Measurements from ENCODE around the gene PPM1J.
A peak's percentile ranks its signal among the peaks of the same experiment; 100 is the strongest.

The PPM1J gene

DNA sequence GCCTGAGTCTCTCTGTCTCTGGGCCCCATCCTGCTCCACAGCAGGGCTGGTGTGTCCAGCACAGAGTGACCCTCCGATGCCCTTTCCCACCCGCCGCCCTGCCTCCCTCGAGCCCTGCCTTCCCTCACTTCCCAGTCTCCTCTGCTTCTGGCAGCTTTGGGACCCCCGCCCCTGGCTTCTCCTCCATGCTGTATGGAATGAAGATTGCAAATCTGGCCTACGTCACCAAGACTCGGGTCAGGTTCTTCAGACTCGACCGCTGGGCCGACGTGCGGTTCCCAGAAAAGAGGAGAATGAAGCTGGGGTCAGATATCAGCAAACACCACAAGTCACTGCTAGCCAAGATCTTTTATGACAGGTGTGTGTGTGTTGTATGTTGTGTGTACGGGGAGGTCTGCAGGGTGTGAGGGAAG lies 26.3 kb downstream of the PPM1J start:
- DNase-seq (ENCODE audit: low read depth in 4 of 4, low spot score in 1 of 4): no peak

DNA sequence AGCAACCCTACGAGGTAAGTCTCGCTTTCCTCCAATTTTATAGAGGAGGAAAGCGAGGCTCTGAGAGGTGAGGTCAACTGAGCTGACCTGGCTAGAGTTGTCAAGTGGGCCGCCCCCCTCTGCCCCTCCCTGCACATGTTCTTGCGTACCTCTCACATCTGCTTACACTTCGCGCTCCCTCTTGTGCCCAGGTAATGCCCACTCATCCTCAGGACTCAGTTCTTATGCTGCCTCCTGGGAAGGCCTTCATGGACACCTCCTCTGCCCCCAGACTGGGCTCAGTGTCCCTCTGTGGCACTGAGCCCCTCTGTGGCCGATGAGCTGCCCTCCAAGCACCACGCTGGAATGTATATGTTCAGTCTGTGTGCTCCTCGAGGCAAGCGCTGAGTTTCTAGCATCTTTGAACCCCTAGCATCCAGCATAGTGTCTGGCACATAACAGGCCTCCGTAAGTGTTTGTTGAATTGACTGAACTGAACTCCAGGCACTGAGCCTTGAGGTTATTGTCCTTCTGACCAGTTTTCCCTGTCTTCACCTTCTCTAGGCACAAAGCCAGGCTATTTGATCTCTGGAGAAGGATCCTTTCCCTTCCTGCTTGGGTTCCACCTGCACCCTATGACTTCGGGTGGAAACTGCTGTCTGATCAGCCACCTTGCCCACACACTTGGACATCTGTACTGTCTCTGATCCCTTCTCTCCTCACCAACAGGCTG lies 27.2 kb downstream of the PPM1J start:
- no peak for DNase-seq (ENCODE audit: low read depth in 4 of 4, low spot score in 1 of 4)

GRCh38 chr1:112687361-112687760 lies 27.8 kb downstream of the PPM1J start:
- DNase-seq (ENCODE audit: low read depth in 4 of 4, low spot score in 1 of 4): no peak

- DNase-seq (ENCODE audit: low read depth in 4 of 4, low spot score in 1 of 4): no peak
Measured at GRCh38 chr1:112686835-112687234, 28.3 kb downstream of the PPM1J start.

GRCh38 chr1:112686417-112686816 lies 28.7 kb downstream of the PPM1J start:
- no peak for DNase-seq (ENCODE audit: low read depth in 4 of 4, low spot score in 1 of 4)

GRCh38 chr1:112685913-112686312 lies 29.2 kb downstream of the PPM1J start:
- no peak for DNase-seq (ENCODE audit: low read depth in 4 of 4, low spot score in 1 of 4)

DNA sequence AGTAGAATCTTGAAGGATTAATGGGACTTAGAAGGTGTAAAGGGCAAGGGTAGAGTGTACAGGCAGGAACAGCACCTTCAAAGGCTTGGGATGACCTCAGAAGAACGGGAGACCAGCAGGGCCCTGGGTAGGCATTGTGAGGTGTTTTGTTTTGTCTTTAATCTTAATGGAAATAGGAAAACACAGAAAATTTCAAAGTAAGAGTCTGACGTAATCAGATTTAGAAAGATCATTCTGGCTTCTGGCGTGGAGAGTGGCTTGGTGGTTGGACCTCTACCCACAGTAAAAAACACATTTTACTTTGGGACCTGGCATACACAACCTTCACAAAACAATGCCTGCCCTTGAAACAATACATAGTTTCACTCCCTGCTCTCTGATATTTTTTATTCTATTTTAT lies 36.5 kb downstream of the PPM1J start:
- DNase-seq (ENCODE audit: low read depth in 4 of 4, low spot score in 1 of 4): no peak

- no peak for DNase-seq (ENCODE audit: low read depth in 4 of 4, low spot score in 1 of 4)
Measured at GRCh38 chr1:112677501-112677900, 37.6 kb downstream of the PPM1J start.

DNA sequence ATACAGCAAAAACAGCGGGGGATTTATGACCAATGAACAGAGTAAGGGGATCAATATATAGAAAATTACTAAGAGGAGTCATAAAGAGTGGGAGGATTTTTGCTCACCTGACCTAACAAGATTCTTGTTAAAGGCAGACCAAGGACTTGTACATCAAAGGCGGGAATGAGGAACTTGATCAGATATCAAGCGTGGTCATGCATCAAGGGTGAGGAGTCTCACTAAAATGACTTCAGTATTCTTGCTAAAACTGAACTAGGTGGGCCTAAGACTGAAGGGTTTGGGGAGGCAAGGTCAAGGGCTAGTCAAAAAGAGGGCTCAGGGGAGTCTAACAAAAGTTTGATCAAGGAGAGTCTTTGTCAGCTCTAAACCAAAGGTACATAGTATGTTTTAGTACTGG lies 38.6 kb downstream of the PPM1J start:
- no peak for DNase-seq (ENCODE audit: low read depth in 4 of 4, low spot score in 1 of 4)

- no peak for DNase-seq (ENCODE audit: low read depth in 4 of 4, low spot score in 1 of 4)
Measured at GRCh38 chr1:112675728-112676381, 39.3 kb downstream of the PPM1J start.

- peak in 3 of 4 experiments; percentile 15 to 37 (median 22) for DNase-seq (ENCODE audit: low read depth in 4 of 4, low spot score in 1 of 4)
Measured at GRCh38 chr1:112674986-112675727, 40.0 kb downstream of the PPM1J start.

GRCh38 chr1:112674440-112674985 lies 40.6 kb downstream of the PPM1J start, which contains the start of gene MOV10:
MOV10 (plus strand) TSS chr1:112674659; CDS start chr1:112674913, 254 bp downstream.
- peak; percentile 7 to 36 (median 20) for DNase-seq (ENCODE audit: low read depth in 4 of 4, low spot score in 1 of 4)

DNA sequence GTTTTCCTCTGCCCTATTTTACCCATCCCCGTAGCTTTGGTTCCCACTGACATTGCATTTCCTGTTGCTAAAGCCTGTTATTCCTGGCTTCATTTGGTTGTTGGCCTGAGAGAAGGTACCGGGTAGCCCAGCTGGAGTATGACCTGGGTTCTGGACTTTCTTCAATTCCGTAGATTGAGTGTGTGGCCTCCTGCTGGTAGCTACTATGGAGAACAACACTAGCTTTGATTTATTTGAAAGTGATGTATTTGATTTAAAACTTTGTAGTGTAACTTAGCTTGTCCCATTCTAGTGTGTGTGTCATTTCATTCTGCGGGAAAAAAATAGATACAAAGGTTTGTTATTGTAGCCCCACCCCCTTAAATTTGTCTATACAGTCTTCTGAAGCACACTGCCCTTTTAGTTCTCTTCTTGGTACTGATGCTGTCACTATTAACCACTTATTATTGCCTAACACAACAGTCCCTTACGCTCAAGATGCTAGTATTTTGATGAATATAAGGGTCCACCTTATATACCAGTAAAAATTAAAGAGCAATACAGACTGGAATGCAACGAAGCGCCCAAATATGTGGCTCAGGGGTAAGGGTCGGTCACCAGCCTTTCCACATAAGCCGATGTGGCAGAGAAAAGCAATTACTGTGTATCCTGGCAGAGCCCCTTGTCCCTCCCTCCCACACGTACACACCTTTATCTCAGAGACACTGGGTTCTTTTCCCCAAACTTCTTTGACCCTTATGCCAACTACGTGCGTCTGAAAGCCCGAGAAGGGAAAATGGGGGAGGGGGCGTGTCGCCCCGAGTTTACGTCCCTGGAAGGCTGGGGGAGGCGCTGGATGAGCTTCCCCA lies 41.3 kb downstream of the PPM1J start:
- DNase-seq (ENCODE audit: low read depth in 4 of 4, low spot score in 1 of 4): no peak

GRCh38 chr1:112672842-112673241 lies 42.3 kb downstream of the PPM1J start:
- DNase-seq (ENCODE audit: low read depth in 4 of 4, low spot score in 1 of 4): no peak

DNA sequence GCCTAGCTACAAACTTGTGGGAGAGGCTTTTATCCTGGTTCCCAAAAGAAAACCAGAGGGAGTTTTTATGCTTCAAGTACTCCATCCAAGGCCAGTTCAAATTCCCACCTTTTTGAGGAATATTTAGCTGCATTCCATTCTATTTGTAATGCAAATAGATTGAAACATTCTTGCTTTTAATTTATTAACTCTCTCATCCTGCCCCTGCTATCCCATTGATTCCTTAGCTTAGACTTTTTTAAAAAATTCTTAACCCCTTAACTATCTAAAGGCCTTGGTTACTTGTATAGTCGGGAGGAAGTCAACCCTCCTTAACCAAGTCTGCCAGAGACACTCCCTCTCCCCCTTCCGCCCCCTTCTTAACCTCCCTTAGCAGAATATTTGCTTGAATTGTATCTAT lies 43.1 kb downstream of the PPM1J start:
- DNase-seq (ENCODE audit: low read depth in 4 of 4, low spot score in 1 of 4): no peak

GRCh38 chr1:112666946-112667345 lies 48.2 kb downstream of the PPM1J start:
- DNase-seq (ENCODE audit: low read depth in 4 of 4, low spot score in 1 of 4): no peak

- DNase-seq (ENCODE audit: low read depth in 4 of 4, low spot score in 1 of 4): no peak
Measured at GRCh38 chr1:112665857-112666256, 49.3 kb downstream of the PPM1J start.

Data from stimulated activated CD4-positive, alpha-beta T cell treated with anti-CD3 and anti-CD28 coated beads, Interleukin-1b, Interleukin-23, amount 100 ng/mL, for 24 hours (primary cell).